Measurements from ENCODE around the gene XPO4. TPM values are rescaled to one million over a fixed set of nuclear protein-coding genes. Genes with fewer than 3 reads are reported as not detected.

The XPO4 gene
- total RNA-seq, 4 donors from 2014 or later, result 8.9 to 16.1 (median 13.8) TPM

- TF ChIP-seq POLR2A (IDR thresholded peaks at IDR 0.05) (no peak), CTCF (IDR thresholded peaks at IDR 0.05) (no peak)
- H3K4me3 ChIP-seq (ENCODE audit: low read depth, poor library complexity, severe bottlenecking), result no peak overlapping the region
- intact Hi-C loops (cut with DNase I; ENCODE audit: low total_unique reads), result no loop called here
- 73 to 75% methylated on average over 6 of the region's 6 CpGs for WGBS, 2 donors
- no peak for DNase-seq (ENCODE audit: low spot score in 2 of 2)
Observed at GRCh38 chr13:20799726-20800416, 102.7 kb downstream of the XPO4 start.

GRCh38 chr13:20798027-20798426, 104.5 kb downstream of the XPO4 start:
- 77 to 86% methylated on average over 4 of the region's 4 CpGs for WGBS, 2 donors
- intact Hi-C loops (cut with DNase I; ENCODE audit: low total_unique reads), result no loop called here
- no peak overlapping the region for H3K4me3 ChIP-seq (ENCODE audit: low read depth, poor library complexity, severe bottlenecking)

GRCh38 chr13:20796791-20797508, 105.6 kb downstream of the XPO4 start:
- WGBS, 2 donors, result 47 to 58% methylated on average over 5 of the region's 5 CpGs
- H3K4me3 ChIP-seq (ENCODE audit: low read depth, poor library complexity, severe bottlenecking), result no peak overlapping the region
- no peak for TF ChIP-seq POLR2A (IDR thresholded peaks at IDR 0.05)
- TF ChIP-seq CTCF (IDR thresholded peaks at IDR 0.05), result no peak
- DNase-seq (ENCODE audit: low spot score in 2 of 2), result no peak
- intact Hi-C loops (cut with DNase I; ENCODE audit: low total_unique reads), result no loop called here

More at GRCh38 chr13:20798027-20798426, 104.5 kb downstream of the XPO4 start:
- no peak for DNase-seq (ENCODE audit: low spot score in 2 of 2)
- TF ChIP-seq CTCF (IDR thresholded peaks at IDR 0.05), result no peak
- TF ChIP-seq POLR2A (IDR thresholded peaks at IDR 0.05), result no peak

GRCh38 chr13:20789665-20790064, 112.9 kb downstream of the XPO4 start:
- DNase-seq (ENCODE audit: low spot score in 2 of 2), result no peak
- no peak for TF ChIP-seq CTCF (IDR thresholded peaks at IDR 0.05)
- no peak for TF ChIP-seq POLR2A (IDR thresholded peaks at IDR 0.05)
- 98 to 99% methylated on average over 7 of the region's 7 CpGs for WGBS, 2 donors
- no peak overlapping the region for H3K4me3 ChIP-seq (ENCODE audit: low read depth, poor library complexity, severe bottlenecking)
- intact Hi-C loops (cut with DNase I; ENCODE audit: low total_unique reads), result no loop called here

GRCh38 chr13:20788312-20788711, 114.2 kb downstream of the XPO4 start:
- 97 to 100% methylated on average over 1 of the region's 1 CpG for WGBS, 2 donors
- intact Hi-C loops (cut with DNase I; ENCODE audit: low total_unique reads), result no loop called here
- no peak overlapping the region for H3K4me3 ChIP-seq (ENCODE audit: low read depth, poor library complexity, severe bottlenecking)
- TF ChIP-seq POLR2A (IDR thresholded peaks at IDR 0.05), result no peak
- DNase-seq (ENCODE audit: low spot score in 2 of 2), result no peak

GRCh38 chr13:20787180-20787579, 115.4 kb downstream of the XPO4 start:
- 78 to 84% methylated on average over 5 of the region's 5 CpGs for WGBS, 2 donors
- H3K4me3 ChIP-seq (ENCODE audit: low read depth, poor library complexity, severe bottlenecking), result no peak overlapping the region
- no peak for TF ChIP-seq CTCF (IDR thresholded peaks at IDR 0.05)
- no peak for TF ChIP-seq POLR2A (IDR thresholded peaks at IDR 0.05)
- intact Hi-C loops (cut with DNase I; ENCODE audit: low total_unique reads), result no loop called here
- no peak for DNase-seq (ENCODE audit: low spot score in 2 of 2)
